Fibroblast of villous mesenchyme (primary cell): ENCODE measurements around the gene QRFP. TPM values are rescaled to one million over a fixed set of nuclear protein-coding genes. Genes with fewer than 3 reads are reported as not detected.

Experiments
- DNase-seq: peaks from one replicate; pipeline ENCODE4 v3.0.0-alpha.2; 2010; ENCODE audit warnings: low read depth
- H3K4me3 ChIP-seq: 2 replicates; pipeline ENCODE4 v1.5.1; 2011; ENCODE audit warnings: low read depth, mild to moderate bottlenecking, low read length
- CTCF ChIP-seq: IDR thresholded peaks from 2 replicates; pipeline ENCODE4 v1.5.1; 2012; ENCODE audit warnings: low read depth, mild to moderate bottlenecking, low read length; ENCODE audit not compliant: insufficient read depth
- total RNA-seq: library from RNA; depleted of rRNA; stranded (reverse); fragments of >200 nt; gene quantifications from 2 replicates; pipeline ENCODE4 v1.2.3, GENCODE V29; 2012

The QRFP gene
- total RNA-seq, 1 donor = not detected

GRCh38 chr9:130880599-130881220 is 15.9 kb downstream of the QRFP start:
- no peak for TF ChIP-seq CTCF
- H3K4me3 ChIP-seq = no peak overlapping the region
- no peak for DNase-seq

GRCh38 chr9:130879863-130880411 is 16.7 kb downstream of the QRFP start:
- TF ChIP-seq CTCF = no peak
- no peak overlapping the region for H3K4me3 ChIP-seq
- DNase-seq = no peak

GRCh38 chr9:130878295-130878694 is 18.3 kb downstream of the QRFP start:
- H3K4me3 ChIP-seq = no peak overlapping the region
- no peak for TF ChIP-seq CTCF
- DNase-seq = no peak

GRCh38 chr9:130877300-130877699 is 19.3 kb downstream of the QRFP start:
- H3K4me3 ChIP-seq = no peak overlapping the region
- DNase-seq = no peak
- no peak for TF ChIP-seq CTCF

GRCh38 chr9:130874783-130875182 is 21.8 kb downstream of the QRFP start:
- TF ChIP-seq CTCF = no peak
- DNase-seq = no peak
- no peak overlapping the region for H3K4me3 ChIP-seq

GRCh38 chr9:130873966-130874365 is 22.6 kb downstream of the QRFP start:
- no peak for DNase-seq
- no peak for TF ChIP-seq CTCF
- no peak overlapping the region for H3K4me3 ChIP-seq
